Endothelial cell of umbilical vein (primary cell): Measurements from ENCODE around the gene NXF1. TPM values are rescaled to one million over a fixed set of nuclear protein-coding genes. Genes with fewer than 3 reads are reported as not detected.
"Not testable (repeated sequence)": the region's sequence is repeated elsewhere in the genome, so short reads cannot be mapped to it uniquely, and the experiment has no call there.

Experiments used
- BruUV-seq: library from RNA; stranded (reverse); fragments of 400-500 nt; replicated peaks from 2 replicates; lab custom pipeline; 2021; lab: Mats Ljungman, UMichigan
- CTCF ChIA-PET: fragments of 300-600, 350-600 bp; sonication (Branson Sonifier 250); formaldehyde crosslinking; loops from one replicate; lab custom pipeline; 2021; ENCODE audit warnings: antibody characterized with exemption, inconsistent platforms; lab: Charles Lee
- POLR2A ChIA-PET: fragments of 300-600, 350-600 bp; sonication (Branson Sonifier 250); formaldehyde crosslinking; loops from one replicate; lab custom pipeline; 2021; ENCODE audit warnings: antibody characterized with exemption, inconsistent platforms; lab: Charles Lee
- DNase-seq: peaks from one replicate; pipeline ENCODE4 v3.0.0-alpha.2; 2011; ENCODE audit warnings: low read depth, low spot score
- FAIRE-seq: peaks from 2 replicates; lab custom pipeline; 2011; peaks lifted over from hg19 to GRCh38; lab: Jason Lieb, UNC
- H2AFZ ChIP-seq: 2 replicates; pipeline ENCODE4 v1.6.0; 2012; ENCODE audit warnings: low read depth, low read length, control low read depth, inconsistent platforms
- H3K27ac ChIP-seq: 2 replicates; pipeline ENCODE4 v1.5.1; 2011; ENCODE audit warnings: low read depth, mild to moderate bottlenecking, control low read depth, low read length, moderate library complexity; ENCODE audit not compliant: insufficient read depth
- H3K27me3 ChIP-seq, 2 experiments: 2 replicates each; pipeline versions ENCODE4 v1.6.0 to v1.6.1; 2011; ENCODE audit warnings: low read length in 2 of 2, mixed read lengths in 1 of 2; ENCODE audit not compliant: control insufficient read depth in 2 of 2, insufficient read depth in 2 of 2
- H3K36me3 ChIP-seq, 2 experiments: 2 replicates in 1 of 2; 3 replicates in 1 of 2; pipeline ENCODE4 v1.5.1; 2011; ENCODE audit warnings: low read length in 2 of 2, mild to moderate bottlenecking in 1 of 2, moderate library complexity in 1 of 2; ENCODE audit not compliant: control insufficient read depth in 2 of 2, insufficient read depth in 2 of 2; ENCODE audit errors: extremely low read depth in 1 of 2
- H3K4me1 ChIP-seq: 3 replicates; pipeline ENCODE4 v1.5.1; 2011; ENCODE audit warnings: mild to moderate bottlenecking, low read length; ENCODE audit not compliant: control insufficient read depth, insufficient read depth; ENCODE audit errors: extremely low read depth
- H3K4me2 ChIP-seq: 2 replicates; pipeline ENCODE4 v1.6.1; 2011; ENCODE audit warnings: low read length, control low read depth, mixed read lengths; ENCODE audit not compliant: insufficient read depth
- H3K4me3 ChIP-seq, 3 experiments: fragments of 200-600 bp in 1 of 3; sonication (generic), shearing (Covaris generic) in 1 of 3; replicated peaks in 1 of 3; 2 replicates each; pipeline ENCODE4 v1.5.1; 2011 to 2016; ENCODE audit warnings: control low read depth in 3 of 3, low read length in 3 of 3, mild to moderate bottlenecking in 2 of 3, inconsistent platforms in 1 of 3, low read depth in 1 of 3, moderate library complexity in 1 of 3; ENCODE audit not compliant: insufficient read depth in 1 of 3
- H3K79me2 ChIP-seq: 2 replicates; pipeline ENCODE4 v1.6.0; 2012; ENCODE audit warnings: low read length, inconsistent platforms; ENCODE audit not compliant: control insufficient read depth, insufficient read depth
- H3K9ac ChIP-seq: replicated peaks from 2 replicates; pipeline ENCODE3; 2011; ENCODE audit warnings: low read length, control low read depth; ENCODE audit not compliant: insufficient read depth; ENCODE audit errors: extremely low read depth
- H3K9me1 ChIP-seq: replicated peaks from 3 replicates; pipeline ENCODE4 v1.6.0; 2011; ENCODE audit warnings: mild to moderate bottlenecking, low read length; ENCODE audit not compliant: control insufficient read depth, insufficient read depth; ENCODE audit errors: extremely low read depth
- H3K9me3 ChIP-seq: replicated peaks from 2 replicates; pipeline ENCODE4 v1.5.1; 2012; ENCODE audit warnings: low read length, inconsistent platforms; ENCODE audit not compliant: control insufficient read depth, insufficient read depth
- H4K20me1 ChIP-seq: replicated peaks from 2 replicates; pipeline ENCODE3; 2011; ENCODE audit warnings: mild to moderate bottlenecking, low read length; ENCODE audit not compliant: control insufficient read depth, insufficient read depth; ENCODE audit errors: extremely low read depth
- EZH2 ChIP-seq: IDR thresholded peaks from 2 replicates; pipeline ENCODE4 v1.6.1; 2012; ENCODE audit warnings: borderline replicate concordance, low read depth, mild to moderate bottlenecking, moderate library complexity, low read length, inconsistent platforms; ENCODE audit not compliant: severe bottlenecking
- FOS ChIP-seq: IDR thresholded peaks from 2 replicates; pipeline ENCODE4 v1.6.1; 2011; ENCODE audit warnings: mild to moderate bottlenecking, low read length, moderate library complexity, borderline replicate concordance; ENCODE audit not compliant: insufficient read depth
- GATA2 ChIP-seq: IDR thresholded peaks from 2 replicates; pipeline ENCODE4 v1.7.0; 2011; ENCODE audit warnings: low read depth, mild to moderate bottlenecking, moderate library complexity, mixed read lengths, low read length; ENCODE audit not compliant: insufficient read length, insufficient read depth
- JUN ChIP-seq: IDR thresholded peaks from 2 replicates; pipeline ENCODE4 v1.6.1; 2011; ENCODE audit warnings: borderline replicate concordance, low read depth; ENCODE audit not compliant: insufficient read length, insufficient read depth
- MYC ChIP-seq: IDR thresholded peaks from one replicate; pipeline ENCODE4 v1.6.1; 2011; ENCODE audit warnings: mild to moderate bottlenecking, low read depth, low read length
- POLR2A ChIP-seq: IDR thresholded peaks from 2 replicates; pipeline ENCODE4 v1.6.1; 2012; ENCODE audit warnings: low read depth, mild to moderate bottlenecking, control low read depth, low read length
- POLR2AphosphoS5 ChIP-seq: IDR thresholded peaks from 2 replicates; pipeline ENCODE4 v1.6.1; 2012; ENCODE audit warnings: low read depth, mild to moderate bottlenecking, control low read depth, low read length, moderate library complexity; ENCODE audit not compliant: insufficient read depth
- dilution Hi-C: fragments of 300-500 bp; cut with MboI; formaldehyde crosslinking; loops from one replicate; pipeline ENCODE4 v1.15.0; 2019; ENCODE audit warnings: low sequenced_read_pairs; ENCODE audit not compliant: extremely low pct_ligation_motif_present
- intact Hi-C: fragments of 100-400 bp; cut with micrococcal nuclease; formaldehyde crosslinking; loops from one replicate; pipeline ENCODE4 v1.10.0; 2022
- polyA plus RNA-seq, 4 experiments: library from polyadenylated mRNA; depleted of rRNA in 3 of 4; stranded (reverse) in 3 of 4; unstranded in 1 of 4; fragments of >200 nt; gene quantifications; 2 replicates each; pipeline versions ENCODE4 v1.2.1 to v1.2.3, GENCODE V29; 2011 to 2012; ENCODE audit warnings: missing spikeins in 1 of 4
- total RNA-seq: library from RNA; stranded (reverse); gene quantifications from 2 replicates; pipeline ENCODE4 v1.2.3, GENCODE V29; 2021
- TF ChIP-seq, protein P1 (sequence below), 2 donors: IDR thresholded peaks; 1 replicate in 1 of 2; 2 replicates in 1 of 2; pipeline ENCODE4 v1.5.1; 2011; ENCODE audit warnings: low read length in 2 of 2, mild to moderate bottlenecking in 2 of 2, moderate library complexity in 2 of 2, control low read depth in 1 of 2, inconsistent platforms in 1 of 2, low read depth in 1 of 2; ENCODE audit not compliant: insufficient read depth in 1 of 2; ENCODE audit errors: extremely low read depth in 1 of 2
- TF ChIP-seq, protein P2 (sequence below): IDR thresholded peaks from 2 replicates; pipeline ENCODE4 v1.6.1; 2011; ENCODE audit not compliant: insufficient read depth, insufficient read length

The NXF1 gene
- total and polyA plus RNA-seq, 2 donors (not counting 3 experiments of a cell fraction or from before 2014, with no cell fraction given) = 74.4 to 101 TPM

DNA sequence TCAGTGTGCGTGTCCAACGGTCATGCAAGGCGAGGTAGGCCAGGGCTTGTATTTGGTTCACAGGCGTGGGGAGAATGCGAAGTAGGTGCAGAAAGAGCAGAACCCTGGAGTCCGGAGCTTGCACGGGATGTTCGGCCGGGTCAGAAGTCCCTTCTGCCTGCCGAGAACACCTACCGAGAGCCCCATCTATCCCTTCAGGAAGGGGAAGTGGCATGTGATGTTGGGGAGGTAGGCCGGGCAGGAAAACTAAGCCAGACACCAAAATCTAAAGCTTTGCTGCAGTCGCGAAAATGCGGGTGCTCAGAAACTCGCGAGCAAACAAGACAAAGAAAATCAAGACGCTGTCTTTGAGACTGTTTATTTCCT is 34.5 kb downstream of the NXF1 start:
- Histone ChIP-seq H3K4me3 (peak overlapping the region; percentile 2 to 53 (median 34)), H3K9ac (peak overlapping the region; percentile 46), H3K27ac (peak overlapping the region; percentile 39), H3K4me1 (peaks cover 11% of the 10 kb centered on the region), H3K4me2 (peak overlapping the region; percentile 82), H3K9me3 (no peaks in the 10 kb centered on the region), H2AFZ (peak overlapping the region; percentile 89), H3K27me3 (no peaks in the 10 kb centered on the region), H3K79me2 (peaks cover 2% of the 10 kb centered on the region), H4K20me1 (no peaks in the 10 kb centered on the region), H3K9me1 (no peaks in the 10 kb centered on the region), H3K36me3 (peaks cover 0 to 12% of the 10 kb centered on the region in 2 experiments)
- DNase-seq (no peak), FAIRE-seq (no peak)
- intact Hi-C loops = loop anchor here (1.0 to 5.0 kb wide), 5 partner anchors 9 to 112 kb away; partner anchors contain the start of genes HNRNPUL2, POLR2G and SLC3A2
- TSS peak; percentile 60 for BruUV-seq
- ChIA-PET POLR2A (interaction anchor here (0.6 to 2.0 kb wide), 4 partner anchors 9 to 111 kb away, joined by 3 to 18 read pairs (median 7); partner anchors contain the start of genes POLR2G and ZBTB3), CTCF (interaction anchor here (0.8 to 3.5 kb wide), 6 partner anchors 10 to 376 kb away, joined by 3 to 42 read pairs (median 6); partner anchors contain the start of genes HNRNPUL2, POLR2G, TMEM179B and ZBTB3)
- TF ChIP-seq EZH2 = no peak
- TF ChIP-seq POLR2AphosphoS5 = no peak
- no peak for TF ChIP-seq MYC
- TF ChIP-seq, protein P1, sequence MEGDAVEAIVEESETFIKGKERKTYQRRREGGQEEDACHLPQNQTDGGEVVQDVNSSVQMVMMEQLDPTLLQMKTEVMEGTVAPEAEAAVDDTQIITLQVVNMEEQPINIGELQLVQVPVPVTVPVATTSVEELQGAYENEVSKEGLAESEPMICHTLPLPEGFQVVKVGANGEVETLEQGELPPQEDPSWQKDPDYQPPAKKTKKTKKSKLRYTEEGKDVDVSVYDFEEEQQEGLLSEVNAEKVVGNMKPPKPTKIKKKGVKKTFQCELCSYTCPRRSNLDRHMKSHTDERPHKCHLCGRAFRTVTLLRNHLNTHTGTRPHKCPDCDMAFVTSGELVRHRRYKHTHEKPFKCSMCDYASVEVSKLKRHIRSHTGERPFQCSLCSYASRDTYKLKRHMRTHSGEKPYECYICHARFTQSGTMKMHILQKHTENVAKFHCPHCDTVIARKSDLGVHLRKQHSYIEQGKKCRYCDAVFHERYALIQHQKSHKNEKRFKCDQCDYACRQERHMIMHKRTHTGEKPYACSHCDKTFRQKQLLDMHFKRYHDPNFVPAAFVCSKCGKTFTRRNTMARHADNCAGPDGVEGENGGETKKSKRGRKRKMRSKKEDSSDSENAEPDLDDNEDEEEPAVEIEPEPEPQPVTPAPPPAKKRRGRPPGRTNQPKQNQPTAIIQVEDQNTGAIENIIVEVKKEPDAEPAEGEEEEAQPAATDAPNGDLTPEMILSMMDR (IDR thresholded peaks at IDR 0.05; ENCODE audit: extremely low read depth in 1 of 2, insufficient read depth in 1 of 2, low read depth in 1 of 2, low read length in 2 of 2) = no peak
- TF ChIP-seq GATA2 = no peak
- no peak for TF ChIP-seq POLR2A
- no peak for TF ChIP-seq FOS
- no peak for TF ChIP-seq JUN
- TF ChIP-seq, protein P2, sequence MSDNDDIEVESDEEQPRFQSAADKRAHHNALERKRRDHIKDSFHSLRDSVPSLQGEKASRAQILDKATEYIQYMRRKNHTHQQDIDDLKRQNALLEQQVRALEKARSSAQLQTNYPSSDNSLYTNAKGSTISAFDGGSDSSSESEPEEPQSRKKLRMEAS = no peak
- dilution Hi-C loops = no loop called here

DNA sequence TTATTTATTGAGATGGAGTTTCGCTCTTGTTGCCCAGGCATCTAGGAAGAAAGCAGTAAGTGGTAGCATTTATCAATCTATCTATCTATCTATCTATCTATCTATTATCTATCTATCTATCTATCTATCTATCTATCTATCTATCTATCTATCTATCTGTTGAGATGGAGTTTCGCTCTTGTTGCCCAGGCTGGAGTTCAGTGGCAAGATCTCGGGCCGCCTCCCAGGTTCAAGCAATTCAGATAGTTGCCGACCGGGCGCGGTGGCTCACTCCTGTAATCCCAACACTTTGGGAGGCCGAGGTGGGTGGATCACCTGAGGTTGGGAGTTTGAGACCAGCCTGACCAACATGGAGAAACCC is 44.4 kb downstream of the NXF1 start:
- H3K9me1 ChIP-seq, H3K9me3 ChIP-seq, H3K9ac ChIP-seq, FAIRE-seq, H3K27me3 ChIP-seq, H3K27ac ChIP-seq, H4K20me1 ChIP-seq, dilution Hi-C loops, BruUV-seq, DNase-seq, H3K36me3 ChIP-seq, H3K79me2 ChIP-seq, H3K4me1 ChIP-seq: not testable (repeated sequence)
- POLR2A ChIA-PET = interaction anchor here (0.9 to 2.5 kb wide), 2 partner anchors 33 to 80 kb away, joined by 3 to 13 read pairs; partner anchors contain the start of gene HNRNPUL2
- Histone ChIP-seq H2AFZ (peak overlapping the region; percentile 23), H3K4me2 (peak overlapping the region; percentile 6), H3K4me3 (peak overlapping the region in 1 of 3 experiments; percentile 89)
- intact Hi-C loops = loop anchor here (1.0 to 2.0 kb wide), 4 partner anchors 8 to 32 kb away; partner anchors contain the start of genes TAF6L, TMEM179B and TTC9C
- CTCF ChIA-PET = interaction anchor here (1.0 to 3.1 kb wide), 5 partner anchors 7 to 29 kb away, joined by 3 to 15 read pairs (median 5); partner anchors contain the start of genes TAF6L, TMEM179B and ZBTB3
